ENCODE measurements around the gene LMOD2. TPM values are rescaled to one million over a fixed set of nuclear protein-coding genes. Genes with fewer than 3 reads are reported as not detected.
"Not testable (repeated sequence)": the region's sequence is repeated elsewhere in the genome, so short reads cannot be mapped to it uniquely, and the experiment has no call there.

The LMOD2 gene
- total RNA-seq, 1 donor from 2014 or later: not detected

DNA sequence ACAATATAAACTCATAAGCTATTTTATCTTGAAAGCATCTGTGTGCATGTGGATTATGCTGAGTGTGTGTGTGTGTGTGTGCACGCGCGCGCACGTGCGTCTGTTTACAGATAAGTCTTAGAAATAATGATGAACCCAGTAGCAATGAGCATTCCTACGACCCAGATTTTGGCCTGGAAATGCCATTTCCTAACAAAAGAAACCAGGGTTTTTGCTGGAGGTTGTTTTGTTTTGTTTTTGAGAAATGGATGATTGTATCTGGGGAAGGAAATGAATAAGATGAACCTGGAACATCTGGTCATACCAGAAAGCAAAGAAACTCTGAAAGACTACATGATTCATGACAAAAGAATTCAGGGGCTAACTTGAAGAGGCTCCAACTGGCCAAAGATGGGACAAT lies 22.1 kb upstream of the LMOD2 start:
- CTCF ChIA-PET: no interaction called here
- no peak overlapping the region for H3K4me3 Mint-ChIP-seq
- H3K27ac Mint-ChIP-seq: no peak overlapping the region
- peaks cover 15% of the 10 kb centered on the region for H3K27me3 Mint-ChIP-seq
- ATAC-seq (ENCODE audit: low read depth) (no peak), DNase-seq (no peak)
- POLR2A ChIA-PET: no interaction called here
- no peak for TF ChIP-seq CTCF (IDR thresholded peaks at IDR 0.05)
- H3K36me3 Mint-ChIP-seq (ENCODE audit: low read depth): no peaks in the 10 kb centered on the region
- no peaks in the 10 kb centered on the region for H3K4me1 Mint-ChIP-seq
- intact Hi-C loops (cut with micrococcal nuclease): loop anchor here (10.0 kb wide), 1 partner anchor 139 kb away; no protein-coding TSS in a partner anchor
- H3K9me3 Mint-ChIP-seq: no peaks in the 10 kb centered on the region

DNA sequence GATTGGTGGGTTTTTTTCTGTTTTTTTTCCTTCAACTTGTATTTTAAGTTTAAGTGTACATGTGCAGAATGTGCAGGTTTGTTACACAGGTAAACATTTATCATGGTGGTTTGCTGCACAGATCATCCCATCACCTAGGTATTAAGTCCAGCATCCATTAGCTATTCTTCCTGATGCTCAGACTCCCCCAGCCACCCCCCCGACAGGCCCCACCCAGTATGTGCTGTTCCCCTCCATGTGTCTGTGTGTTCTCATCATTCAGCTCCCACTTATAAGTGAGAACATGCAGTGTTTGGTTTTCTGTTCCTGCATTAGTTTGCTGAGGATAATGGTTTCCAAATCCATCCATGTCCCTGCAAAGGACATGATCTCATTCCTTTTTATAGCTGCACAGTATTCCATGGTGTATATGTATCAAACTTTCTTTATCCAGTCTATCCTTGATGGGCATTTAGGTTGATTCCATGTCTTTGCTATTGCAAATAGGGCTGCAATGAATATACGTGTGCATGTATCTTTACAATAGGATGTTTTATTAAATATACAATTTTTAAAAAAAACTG lies 21.6 kb upstream of the LMOD2 start:
- POLR2A ChIA-PET; ATAC-seq (ENCODE audit: low read depth): not testable (repeated sequence)
- intact Hi-C loops (cut with micrococcal nuclease): loop anchor here (10.0 kb wide), 1 partner anchor 139 kb away; no protein-coding TSS in a partner anchor

DNA sequence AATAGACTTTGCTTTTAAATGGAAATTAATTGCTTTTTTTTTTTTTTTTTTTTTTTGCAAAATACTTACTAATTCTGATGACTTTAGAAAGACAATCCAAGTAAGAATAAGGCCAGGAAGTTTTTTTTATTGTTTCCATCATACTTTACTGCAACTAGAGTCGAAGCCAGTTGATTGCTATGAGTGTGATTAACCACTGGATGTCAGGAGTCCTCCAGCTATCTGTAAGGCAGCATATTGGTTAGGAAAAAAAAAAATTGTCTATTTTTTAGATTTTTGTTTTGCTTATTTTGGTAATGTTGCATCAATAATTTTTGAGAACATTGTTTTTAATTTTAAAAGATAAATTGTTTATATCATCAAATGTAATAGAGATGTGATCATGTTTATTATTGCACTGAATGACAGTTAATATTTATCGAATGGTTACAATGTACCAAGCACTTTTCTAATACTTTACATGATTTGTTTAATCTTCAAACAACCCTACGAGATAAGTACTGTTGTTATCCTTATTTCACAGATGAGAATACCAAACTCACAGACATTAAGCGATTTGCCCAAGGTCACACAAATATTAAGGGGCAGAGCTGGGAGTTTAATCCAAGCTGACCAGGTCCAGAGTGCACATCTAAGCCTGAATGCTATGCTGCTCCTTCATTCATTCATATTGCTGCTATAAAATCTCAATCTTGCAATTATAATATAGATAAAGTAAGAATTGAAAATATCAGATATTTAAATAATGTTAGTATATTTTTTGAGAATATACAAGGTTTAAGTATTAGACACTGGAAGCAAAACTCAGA lies 19.9 kb upstream of the LMOD2 start:
- DNase-seq: no peak
- Mint-ChIP-seq H3K27me3 (peaks cover 18% of the 10 kb centered on the region), H3K9me3 (no peaks in the 10 kb centered on the region), H3K4me1 (no peaks in the 10 kb centered on the region), H3K27ac (no peak overlapping the region), H3K36me3 (ENCODE audit: low read depth) (no peaks in the 10 kb centered on the region), H3K4me3 (no peak overlapping the region)
- ATAC-seq (ENCODE audit: low read depth): no peak
- CTCF ChIA-PET: interaction anchor here (0.7 to 1.5 kb wide), 4 partner anchors 10 to 231 kb away, joined by 3 to 6 read pairs (median 4); no protein-coding TSS in a partner anchor
- TF ChIP-seq CTCF (IDR thresholded peaks at IDR 0.05): no peak
- POLR2A ChIA-PET: no interaction called here
- intact Hi-C loops (cut with micrococcal nuclease): loop anchor here (1.0 to 10.0 kb wide), 2 partner anchors 141 to 230 kb away; no protein-coding TSS in a partner anchor

More for the DNA sequence above, 21.6 kb upstream of the LMOD2 start:
- H3K4me3 Mint-ChIP-seq; H3K27ac Mint-ChIP-seq; H3K36me3 Mint-ChIP-seq (ENCODE audit: low read depth); DNase-seq; H3K9me3 Mint-ChIP-seq; CTCF ChIA-PET; H3K4me1 Mint-ChIP-seq: not testable (repeated sequence)
- H3K27me3 Mint-ChIP-seq: peaks cover 16% of the 10 kb centered on the region

DNA sequence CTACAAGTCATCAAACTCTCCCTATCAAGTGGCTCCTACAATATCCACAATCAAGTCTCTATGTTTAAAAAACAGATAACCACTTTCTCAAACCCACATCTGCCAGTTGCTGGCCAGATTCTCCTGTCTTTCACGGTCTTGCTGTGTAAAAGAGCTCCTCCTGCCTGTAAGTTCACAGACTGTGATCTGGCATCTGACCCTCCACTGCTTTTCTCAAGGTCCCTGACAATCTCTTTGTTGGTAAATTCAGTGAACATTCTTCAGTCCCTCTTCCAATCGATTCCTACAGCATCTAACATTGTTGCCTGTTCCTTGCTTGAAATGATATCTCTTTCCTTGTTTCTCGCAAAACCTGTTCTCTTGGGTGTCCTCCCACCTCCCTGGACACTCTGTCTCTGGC lies 18.5 kb upstream of the LMOD2 start:
- ChIA-PET CTCF (interaction anchor here (1.5 kb wide), 1 partner anchor 8 kb away, joined by 3 read pairs; no protein-coding TSS in a partner anchor), POLR2A (interaction anchor here (0.7 kb wide), 1 partner anchor 9 kb away, joined by 7 read pairs; no protein-coding TSS in a partner anchor)
- no peak overlapping the region for H3K4me3 Mint-ChIP-seq
- no peaks in the 10 kb centered on the region for H3K36me3 Mint-ChIP-seq (ENCODE audit: low read depth)
- H3K27ac Mint-ChIP-seq: no peak overlapping the region
- DNase-seq: no peak
- intact Hi-C loops (cut with micrococcal nuclease): loop anchor here (10.0 kb wide), 1 partner anchor 142 kb away; no protein-coding TSS in a partner anchor
- H3K27me3 Mint-ChIP-seq: peaks cover 24% of the 10 kb centered on the region
- ATAC-seq (ENCODE audit: low read depth): no peak
- TF ChIP-seq CTCF (IDR thresholded peaks at IDR 0.05): no peak
- no peaks in the 10 kb centered on the region for H3K4me1 Mint-ChIP-seq
- no peaks in the 10 kb centered on the region for H3K9me3 Mint-ChIP-seq

- Mint-ChIP-seq H3K4me3 (no peak overlapping the region), H3K4me1 (no peaks in the 10 kb centered on the region), H3K27me3 (peaks cover 25% of the 10 kb centered on the region), H3K36me3 (ENCODE audit: low read depth) (no peaks in the 10 kb centered on the region), H3K9me3 (no peaks in the 10 kb centered on the region), H3K27ac (no peak overlapping the region)
- ChIA-PET CTCF (no interaction called here), POLR2A (interaction anchor here (0.7 kb wide), 1 partner anchor 8 kb away, joined by 7 read pairs; no protein-coding TSS in a partner anchor)
- DNase-seq: no peak
- TF ChIP-seq CTCF (IDR thresholded peaks at IDR 0.05): no peak
- ATAC-seq (ENCODE audit: low read depth): no peak
- intact Hi-C loops (cut with micrococcal nuclease): loop anchor here (10.0 kb wide), 1 partner anchor 143 kb away; no protein-coding TSS in a partner anchor
Measured at GRCh38 chr7:123637878-123638277, 17.8 kb upstream of the LMOD2 start.
